Neural cell (in vitro differentiated cells): ENCODE data around the gene COA5. TPM values are rescaled to one million over a fixed set of nuclear protein-coding genes. Genes with fewer than 3 reads are reported as not detected.

Source experiments
- H2AFZ ChIP-seq: fragments of 200-600, 300-800 bp; sonication (generic), shearing (Covaris generic); 2 replicates; pipeline ENCODE4 v1.6.0; 2014; ENCODE audit warnings: low read depth, mild to moderate bottlenecking, antibody characterized with exemption, low read length, moderate library complexity
- H3F3A ChIP-seq: fragments of 200-600 bp; shearing (Covaris generic); 2 replicates; pipeline ENCODE4 v1.6.1; 2016; ENCODE audit warnings: mild to moderate bottlenecking, moderate library complexity, mixed read lengths, antibody characterized with exemption, low read length; ENCODE audit not compliant: insufficient read depth, poor library complexity, severe bottlenecking
- H3K27ac ChIP-seq: fragments of 200-600, 300-800 bp; sonication (generic), shearing (Covaris generic); 2 replicates; pipeline ENCODE4 v1.5.1; 2014; ENCODE audit warnings: mild to moderate bottlenecking, low read length, moderate library complexity
- H3K27me3 ChIP-seq: fragments of 300-800, 200-600 bp; sonication (generic), shearing (Covaris generic); 2 replicates; pipeline ENCODE4 v1.6.0; 2014; ENCODE audit warnings: mild to moderate bottlenecking, low read depth, low read length, moderate library complexity; ENCODE audit not compliant: insufficient read depth
- H3K36me3 ChIP-seq: fragments of 300-800, 200-600 bp; sonication (generic), shearing (Covaris generic); 2 replicates; pipeline ENCODE4 v1.5.1; 2014; ENCODE audit warnings: mild to moderate bottlenecking, antibody characterized with exemption, low read length, moderate library complexity; ENCODE audit not compliant: insufficient read depth
- H3K4me2 ChIP-seq: fragments of 300-800, 200-600 bp; sonication (generic), shearing (Covaris generic); 2 replicates; pipeline ENCODE4 v1.6.0; 2014; ENCODE audit warnings: mild to moderate bottlenecking, low read length
- H3K4me3 ChIP-seq: fragments of 300-800, 200-600 bp; sonication (generic), shearing (Covaris generic); 2 replicates; pipeline ENCODE4 v1.5.1; 2014; ENCODE audit warnings: mild to moderate bottlenecking, low read length, moderate library complexity
- H3K79me2 ChIP-seq: fragments of 200-600 bp; shearing (Covaris generic); replicated peaks from 2 replicates; pipeline ENCODE4 v1.6.0; 2014; ENCODE audit warnings: mild to moderate bottlenecking, low read length, moderate library complexity; ENCODE audit not compliant: insufficient read depth
- H3K9ac ChIP-seq: fragments of 300-800, 200-600 bp; sonication (generic), shearing (Covaris generic); 2 replicates; pipeline ENCODE4 v1.6.1; 2016; ENCODE audit warnings: mild to moderate bottlenecking, low read length, mixed read lengths
- H3K9me2 ChIP-seq: fragments of 200-600 bp; shearing (Covaris generic); 2 replicates; pipeline ENCODE4 v1.6.1; 2016; ENCODE audit warnings: mild to moderate bottlenecking, low read length, mixed read lengths; ENCODE audit not compliant: insufficient read depth
- H3K9me3 ChIP-seq: fragments of 200-600, 300-800 bp; sonication (generic), shearing (Covaris generic); 2 replicates; pipeline ENCODE4 v1.6.1; 2016; ENCODE audit warnings: mild to moderate bottlenecking, mixed run types, low read length, moderate library complexity, mixed read lengths
- H4K20me1 ChIP-seq: fragments of 200-600 bp; shearing (Covaris generic); 2 replicates; pipeline ENCODE4 v1.6.1; 2016; ENCODE audit warnings: mild to moderate bottlenecking, mixed run types; ENCODE audit not compliant: insufficient read depth
- CTCF ChIP-seq: fragments of 450-650 bp; IDR thresholded peaks from 2 replicates; pipeline ENCODE4 v1.5.1; 2014; ENCODE audit warnings: antibody characterized with exemption, mild to moderate bottlenecking, moderate library complexity; ENCODE audit not compliant: poor library complexity, severe bottlenecking
- EP300 ChIP-seq: fragments of 450-650 bp; conservative IDR thresholded peaks from 2 replicates; pipeline ENCODE4 v1.6.1; 2014; ENCODE audit warnings: antibody characterized with exemption, mild to moderate bottlenecking, moderate library complexity; ENCODE audit not compliant: poor library complexity, severe bottlenecking
- EZH2 ChIP-seq: fragments of 200-600, 300-800 bp; shearing (Covaris generic), sonication (generic); IDR thresholded peaks from 2 replicates; pipeline ENCODE4 v1.6.1; 2014; ENCODE audit warnings: antibody characterized with exemption, low read length, borderline replicate concordance, mild to moderate bottlenecking; ENCODE audit not compliant: insufficient read depth, poor library complexity, severe bottlenecking
- MXI1 ChIP-seq: fragments of 450-650 bp; conservative IDR thresholded peaks from 2 replicates; pipeline ENCODE4 v1.6.1; 2014; ENCODE audit warnings: antibody characterized with exemption, mild to moderate bottlenecking; ENCODE audit not compliant: poor library complexity, severe bottlenecking
- POLR2AphosphoS5 ChIP-seq: IDR thresholded peaks from 2 replicates; pipeline ENCODE4 v1.6.1; 2012
- RAD21 ChIP-seq: fragments of 450-650 bp; conservative IDR thresholded peaks from 2 replicates; pipeline ENCODE4 v1.6.1; 2014; ENCODE audit warnings: antibody characterized with exemption, mild to moderate bottlenecking, moderate library complexity
- REST ChIP-seq: IDR thresholded peaks from 2 replicates; pipeline ENCODE4 v1.6.1; 2012; ENCODE audit warnings: borderline replicate concordance
- SMC3 ChIP-seq: fragments of 450-650 bp; conservative IDR thresholded peaks from 2 replicates; pipeline ENCODE4 v1.6.1; 2014; ENCODE audit warnings: antibody characterized with exemption, mild to moderate bottlenecking, moderate library complexity; ENCODE audit not compliant: poor library complexity
- TAF1 ChIP-seq: IDR thresholded peaks from 2 replicates; pipeline ENCODE4 v1.6.1; 2012; ENCODE audit warnings: low read depth
- polyA plus RNA-seq: library from polyadenylated mRNA; depleted of rRNA; stranded (reverse); fragments of >200 nt; gene quantifications from 2 replicates; pipeline ENCODE4 v1.2.3, GENCODE V29; 2014

COA5 gene
- polyA plus RNA-seq, 1 donor from 2014 or later: 160 TPM

- TF ChIP-seq RAD21 (no peak), REST (no peak), EZH2 (no peak)
- H3K27ac ChIP-seq: no peak overlapping the region
- H3K4me2 ChIP-seq: no peak overlapping the region
- no peaks in the 10 kb centered on the region for H3K27me3 ChIP-seq
- H3K4me3 ChIP-seq: no peak overlapping the region
- no peak overlapping the region for H3K9ac ChIP-seq
- H4K20me1 ChIP-seq: no peaks in the 10 kb centered on the region
- no peaks in the 10 kb centered on the region for H3K79me2 ChIP-seq
- no peaks in the 10 kb centered on the region for H3F3A ChIP-seq
- H3K9me3 ChIP-seq: no peaks in the 10 kb centered on the region
- H3K36me3 ChIP-seq: peaks cover 12% of the 10 kb centered on the region
- no peaks in the 10 kb centered on the region for H3K9me2 ChIP-seq
- no peak overlapping the region for H2AFZ ChIP-seq
Measured at GRCh38 chr2:98561018-98561417, 47.3 kb downstream of the COA5 start.

- no peak overlapping the region for H3K4me3 ChIP-seq
- no peaks in the 10 kb centered on the region for H3K9me3 ChIP-seq
- no peaks in the 10 kb centered on the region for H3F3A ChIP-seq
- no peaks in the 10 kb centered on the region for H3K79me2 ChIP-seq
- TF ChIP-seq SMC3 (no peak), TAF1 (no peak), RAD21 (no peak), POLR2AphosphoS5 (no peak), EZH2 (no peak), CTCF (no peak), MXI1 (no peak), EP300 (no peak), REST (no peak)
- peaks cover 13% of the 10 kb centered on the region for H3K36me3 ChIP-seq
- no peak overlapping the region for H2AFZ ChIP-seq
- no peaks in the 10 kb centered on the region for H3K9me2 ChIP-seq
- H3K4me2 ChIP-seq: no peak overlapping the region
- no peaks in the 10 kb centered on the region for H4K20me1 ChIP-seq
- H3K27me3 ChIP-seq: no peaks in the 10 kb centered on the region
- H3K27ac ChIP-seq: no peak overlapping the region
- H3K9ac ChIP-seq: no peak overlapping the region
Measured at GRCh38 chr2:98560256-98560771, 48.0 kb downstream of the COA5 start.
